ENCODE data around the gene CPNE4. TPM values are rescaled to one million over a fixed set of nuclear protein-coding genes. Genes with fewer than 3 reads are reported as not detected.

CPNE4 gene
- total and polyA plus RNA-seq, 8 donors = 0.15 to 8.9 (median 1.7) TPM

GRCh38 chr3:131564812-131565211, 470.0 kb downstream of the CPNE4 start:
- Histone ChIP-seq H3K36me3 (no peaks in the 10 kb centered on the region), H3K4me3 (no peak overlapping the region), H3K4me1 (no peaks in the 10 kb centered on the region), H3K27ac (no peak overlapping the region), H3K9me3 (no peaks in the 10 kb centered on the region), H3K27me3 (peaks cover 0 to 8% (median 0%) of the 10 kb centered on the region in 3 donors)
- peak in 1 of 2 donors; percentile 10 for DNase-seq
- no peak for TF ChIP-seq POLR2A (IDR thresholded peaks at IDR 0.05)
- intact Hi-C loops (cut with DNase I; ENCODE audit: low total_unique reads) = no loop called here
- 31 to 63% (median 45%) methylated on average over 4 of the region's 4 CpGs for WGBS, 5 donors

DNA sequence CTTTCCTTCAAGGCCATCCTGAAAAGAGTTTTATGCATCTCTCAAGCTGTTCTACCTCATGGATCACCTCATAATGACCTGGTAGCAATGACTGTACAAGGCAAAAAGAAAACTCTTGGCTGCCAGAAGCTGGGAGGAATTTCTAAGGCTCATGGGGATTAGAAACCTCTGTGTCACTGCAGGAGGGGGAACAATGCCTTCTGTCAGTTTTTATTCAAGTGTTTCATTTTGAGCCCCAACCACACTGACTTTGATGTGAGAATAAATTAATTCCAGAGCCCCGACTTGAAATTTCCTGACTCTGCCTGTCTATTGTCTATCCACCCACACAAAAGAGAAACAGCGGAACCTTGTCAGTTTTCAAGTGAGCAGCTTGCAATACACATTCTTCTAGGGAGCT, 473.3 kb downstream of the CPNE4 start:
- no peaks in the 10 kb centered on the region for H3K36me3 ChIP-seq
- WGBS, 5 donors = 58 to 83% (median 70%) methylated on average over 2 of the region's 2 CpGs
- TF ChIP-seq, protein P1, sequence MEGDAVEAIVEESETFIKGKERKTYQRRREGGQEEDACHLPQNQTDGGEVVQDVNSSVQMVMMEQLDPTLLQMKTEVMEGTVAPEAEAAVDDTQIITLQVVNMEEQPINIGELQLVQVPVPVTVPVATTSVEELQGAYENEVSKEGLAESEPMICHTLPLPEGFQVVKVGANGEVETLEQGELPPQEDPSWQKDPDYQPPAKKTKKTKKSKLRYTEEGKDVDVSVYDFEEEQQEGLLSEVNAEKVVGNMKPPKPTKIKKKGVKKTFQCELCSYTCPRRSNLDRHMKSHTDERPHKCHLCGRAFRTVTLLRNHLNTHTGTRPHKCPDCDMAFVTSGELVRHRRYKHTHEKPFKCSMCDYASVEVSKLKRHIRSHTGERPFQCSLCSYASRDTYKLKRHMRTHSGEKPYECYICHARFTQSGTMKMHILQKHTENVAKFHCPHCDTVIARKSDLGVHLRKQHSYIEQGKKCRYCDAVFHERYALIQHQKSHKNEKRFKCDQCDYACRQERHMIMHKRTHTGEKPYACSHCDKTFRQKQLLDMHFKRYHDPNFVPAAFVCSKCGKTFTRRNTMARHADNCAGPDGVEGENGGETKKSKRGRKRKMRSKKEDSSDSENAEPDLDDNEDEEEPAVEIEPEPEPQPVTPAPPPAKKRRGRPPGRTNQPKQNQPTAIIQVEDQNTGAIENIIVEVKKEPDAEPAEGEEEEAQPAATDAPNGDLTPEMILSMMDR (IDR thresholded peaks at IDR 0.05) = no peak
- no peak for TF ChIP-seq POLR2A (IDR thresholded peaks at IDR 0.05)
- TF ChIP-seq EP300 (IDR thresholded peaks at IDR 0.05) = no peak
- no peak for TF ChIP-seq POLR2AphosphoS5 (IDR thresholded peaks at IDR 0.05)

DNA sequence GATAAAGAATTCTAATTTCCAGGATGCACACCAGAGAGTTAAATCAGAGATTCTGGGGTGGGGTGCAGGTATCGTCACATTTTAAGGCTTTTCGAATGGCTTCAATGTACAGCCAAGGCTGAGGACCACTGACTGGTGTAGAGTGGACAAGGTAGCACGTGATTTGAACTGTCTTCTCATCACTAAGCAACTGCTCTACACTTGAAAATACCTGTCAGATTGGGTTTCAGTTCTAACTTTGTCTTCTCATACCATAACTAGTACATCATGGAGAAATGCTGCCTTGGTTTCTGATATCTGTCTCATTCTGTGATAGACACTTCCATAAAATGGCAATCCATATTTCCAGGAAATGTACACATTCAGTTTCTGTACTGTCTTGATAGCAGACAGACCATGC, 474.0 kb downstream of the CPNE4 start:
- DNase-seq = no peak
- no peak for TF ChIP-seq POLR2A (IDR thresholded peaks at IDR 0.05)
- no peak for TF ChIP-seq POLR2AphosphoS5 (IDR thresholded peaks at IDR 0.05)
- TF ChIP-seq, protein P1 (IDR thresholded peaks at IDR 0.05) = no peak
- TF ChIP-seq EP300 (IDR thresholded peaks at IDR 0.05) = no peak
- no peaks in the 10 kb centered on the region for H3K4me1 ChIP-seq
- no peaks in the 10 kb centered on the region for H3K36me3 ChIP-seq
- H3K27ac ChIP-seq = no peak overlapping the region
- intact Hi-C loops (cut with DNase I; ENCODE audit: low total_unique reads) = no loop called here
- H3K4me3 ChIP-seq = no peak overlapping the region
- WGBS, 5 donors = 77 to 90% (median 81%) methylated on average over 3 of the region's 3 CpGs
- H3K27me3 ChIP-seq = peaks cover 0 to 8% (median 0%) of the 10 kb centered on the region in 3 donors
- H3K9me3 ChIP-seq = no peaks in the 10 kb centered on the region

More for the DNA sequence above, 473.3 kb downstream of the CPNE4 start:
- Histone ChIP-seq H3K27ac (no peak overlapping the region), H3K4me3 (no peak overlapping the region), H3K27me3 (peaks cover 0 to 8% (median 0%) of the 10 kb centered on the region in 3 donors), H3K9me3 (no peaks in the 10 kb centered on the region), H3K4me1 (no peaks in the 10 kb centered on the region)
- DNase-seq = no peak
- intact Hi-C loops (cut with DNase I; ENCODE audit: low total_unique reads) = no loop called here

- no peak for TF ChIP-seq POLR2A (IDR thresholded peaks at IDR 0.05)
- H3K27ac ChIP-seq = no peak overlapping the region
- H3K9me3 ChIP-seq = no peaks in the 10 kb centered on the region
- H3K27me3 ChIP-seq = peaks cover 0 to 1% (median 0%) of the 10 kb centered on the region in 3 donors
- 91 to 96% (median 94%) methylated on average over 2 of the region's 2 CpGs for WGBS, 5 donors
- no peak overlapping the region for H3K4me3 ChIP-seq
- no peak for DNase-seq
- H3K4me1 ChIP-seq = no peaks in the 10 kb centered on the region
- intact Hi-C loops (cut with DNase I; ENCODE audit: low total_unique reads) = no loop called here
- H3K36me3 ChIP-seq = no peaks in the 10 kb centered on the region
These were observed 479.4 kb downstream of the CPNE4 start for GRCh38 chr3:131555456-131555855.

DNA sequence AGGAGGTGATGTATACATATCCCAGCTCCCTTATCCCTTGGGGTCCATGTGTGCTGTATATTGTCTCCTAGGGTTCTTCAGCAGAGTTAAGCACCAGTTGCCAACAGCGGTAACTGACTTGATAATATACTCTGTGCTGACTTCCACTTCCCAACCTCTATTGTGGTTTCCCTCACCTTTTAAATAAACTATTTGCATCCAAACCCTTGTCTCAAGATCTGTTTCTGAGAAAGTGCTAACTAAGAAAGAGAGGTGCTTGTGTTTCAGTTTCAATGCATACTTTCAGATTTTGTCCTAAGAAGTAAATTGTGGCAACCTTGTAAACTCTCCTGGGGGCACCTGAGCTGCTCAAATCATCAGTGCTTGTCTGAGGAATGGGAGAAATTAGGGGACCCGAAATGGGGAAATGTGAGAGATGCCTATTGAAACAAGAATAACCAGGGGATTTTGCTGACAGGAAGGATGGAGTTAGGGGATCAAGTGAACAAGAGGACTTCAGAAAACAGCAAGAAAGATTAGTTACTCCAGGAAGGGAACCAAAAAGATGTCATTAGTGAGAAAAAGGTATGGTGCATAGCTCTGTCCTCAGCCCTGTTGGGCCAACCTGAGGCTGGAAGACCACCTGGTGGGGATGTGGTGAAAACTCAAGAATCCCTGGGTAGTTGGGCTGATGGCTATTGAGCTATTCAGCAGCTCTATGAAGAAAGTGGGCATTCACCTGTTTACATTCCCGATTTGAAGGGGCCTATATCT, 481.1 kb downstream of the CPNE4 start:
- no peak overlapping the region for H3K27ac ChIP-seq
- intact Hi-C loops (cut with DNase I; ENCODE audit: low total_unique reads) = no loop called here
- WGBS, 5 donors = 64 to 83% (median 73%) methylated on average over 3 of the region's 3 CpGs
- no peak overlapping the region for H3K4me3 ChIP-seq
- DNase-seq = no peak
- no peaks in the 10 kb centered on the region for H3K4me1 ChIP-seq
- H3K9me3 ChIP-seq = no peaks in the 10 kb centered on the region
- no peaks in the 10 kb centered on the region for H3K36me3 ChIP-seq
- TF ChIP-seq EP300 (IDR thresholded peaks at IDR 0.05) (no peak), POLR2AphosphoS5 (IDR thresholded peaks at IDR 0.05) (no peak), POLR2A (IDR thresholded peaks at IDR 0.05) (no peak)
- TF ChIP-seq, protein P1 (IDR thresholded peaks at IDR 0.05) = no peak
- H3K27me3 ChIP-seq = no peaks in the 10 kb centered on the region

Data from stomach (tissue), 9 donors.